HFFc6 (cell line): Measurements from ENCODE around the gene UBE2D2. TPM values are rescaled to one million over a fixed set of nuclear protein-coding genes. Genes with fewer than 3 reads are reported as not detected.

ENCODE experiments used
- DNase-seq: peaks from one replicate; pipeline ENCODE4 v3.0.0-alpha.2; 2018
- H3K27ac Mint-ChIP-seq: 2 replicates; pipeline ENCODE4 v1.8.0; 2020; ENCODE audit warnings: mild to moderate bottlenecking, mixed read lengths
- H3K27me3 Mint-ChIP-seq: 2 replicates; pipeline ENCODE4 v1.8.0; 2021; ENCODE audit warnings: mild to moderate bottlenecking, moderate library complexity, mixed read lengths; ENCODE audit not compliant: insufficient read depth
- H3K36me3 Mint-ChIP-seq: 2 replicates; pipeline ENCODE4 v1.8.0; 2021; ENCODE audit warnings: low read depth, mixed read lengths
- H3K4me1 Mint-ChIP-seq: 2 replicates; pipeline ENCODE4 v1.8.0; 2020; ENCODE audit warnings: low read depth, mixed read lengths
- H3K4me3 Mint-ChIP-seq: 2 replicates; pipeline ENCODE4 v1.8.0; 2020; ENCODE audit warnings: mild to moderate bottlenecking, moderate library complexity, mixed read lengths
- H3K9me3 Mint-ChIP-seq: 2 replicates; pipeline ENCODE4 v1.8.0; 2020; ENCODE audit warnings: mild to moderate bottlenecking, mixed read lengths
- total RNA-seq, 6 experiments: library from RNA; stranded (reverse); fragmentation: NEBNext Ultra II Directional; extraction: Animal tissue kit (Norgen Biotek cat#: 25700); gene quantifications; 2 replicates in 1 of 6; 3 replicates in 5 of 6; pipeline ENCODE4 v1.2.3, GENCODE V29; 2021
- TF ChIP-seq, protein P1 (sequence below): fragments of 200-600 bp; sonication (generic); IDR thresholded peaks from 2 replicates; pipeline ENCODE4 v1.5.0; 2021; ENCODE audit warnings: antibody characterized with exemption, mild to moderate bottlenecking

The UBE2D2 gene
- total RNA-seq, 6 experiments from 2014 or later, result 113 to 144 (median 123) TPM

- H3K4me3 Mint-ChIP-seq, result peak overlapping the region; percentile 39; the same call in 1 of the 2 replicates
Observed at GRCh38 chr5:139669662-139670368, 108.7 kb downstream of the UBE2D2 start.

DNA sequence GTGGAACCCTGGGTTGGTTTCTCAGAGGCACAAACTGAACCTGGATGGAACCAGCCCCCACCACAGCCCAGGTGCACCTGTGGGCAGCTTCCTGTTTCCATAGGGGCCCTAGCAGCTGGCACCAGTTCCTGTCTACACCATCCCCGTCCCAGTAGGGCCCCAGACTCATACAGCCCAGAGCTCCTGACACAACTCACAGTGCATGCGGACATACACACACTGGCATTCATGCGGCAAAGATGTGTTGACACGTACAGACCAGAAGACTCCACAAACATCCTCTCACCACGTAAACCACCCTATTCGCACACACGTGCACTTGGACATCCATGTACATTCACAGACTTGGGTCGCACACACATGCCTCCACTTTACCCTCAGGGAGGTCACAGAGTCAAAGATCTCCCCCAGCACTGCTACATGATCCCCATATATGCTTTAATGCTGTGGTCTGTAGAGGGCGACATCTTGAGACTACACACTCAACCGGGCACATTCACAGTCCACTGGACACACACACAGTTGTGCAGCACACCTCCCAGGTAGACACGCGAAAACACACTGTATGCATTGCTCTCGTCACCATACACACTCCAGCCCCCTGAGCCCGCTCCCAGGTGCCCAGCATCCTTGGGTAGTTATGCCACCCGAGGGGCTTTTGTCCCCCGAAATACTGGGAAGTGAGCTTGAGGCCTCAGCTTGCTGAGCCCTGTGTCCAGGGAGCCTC, 109.4 kb downstream of the UBE2D2 start:
- peak overlapping the region; percentile 45 for H3K27ac Mint-ChIP-seq
- DNase-seq, result no peak
- peaks cover 8% of the 10 kb centered on the region for H3K27me3 Mint-ChIP-seq
- peaks cover 5% of the 10 kb centered on the region; the same call in 1 of the 2 replicates for H3K36me3 Mint-ChIP-seq
- no peaks in the 10 kb centered on the region for H3K9me3 Mint-ChIP-seq
- no peak overlapping the region for H3K4me3 Mint-ChIP-seq
- peaks cover 51% of the 10 kb centered on the region for H3K4me1 Mint-ChIP-seq
- TF ChIP-seq, protein P1, sequence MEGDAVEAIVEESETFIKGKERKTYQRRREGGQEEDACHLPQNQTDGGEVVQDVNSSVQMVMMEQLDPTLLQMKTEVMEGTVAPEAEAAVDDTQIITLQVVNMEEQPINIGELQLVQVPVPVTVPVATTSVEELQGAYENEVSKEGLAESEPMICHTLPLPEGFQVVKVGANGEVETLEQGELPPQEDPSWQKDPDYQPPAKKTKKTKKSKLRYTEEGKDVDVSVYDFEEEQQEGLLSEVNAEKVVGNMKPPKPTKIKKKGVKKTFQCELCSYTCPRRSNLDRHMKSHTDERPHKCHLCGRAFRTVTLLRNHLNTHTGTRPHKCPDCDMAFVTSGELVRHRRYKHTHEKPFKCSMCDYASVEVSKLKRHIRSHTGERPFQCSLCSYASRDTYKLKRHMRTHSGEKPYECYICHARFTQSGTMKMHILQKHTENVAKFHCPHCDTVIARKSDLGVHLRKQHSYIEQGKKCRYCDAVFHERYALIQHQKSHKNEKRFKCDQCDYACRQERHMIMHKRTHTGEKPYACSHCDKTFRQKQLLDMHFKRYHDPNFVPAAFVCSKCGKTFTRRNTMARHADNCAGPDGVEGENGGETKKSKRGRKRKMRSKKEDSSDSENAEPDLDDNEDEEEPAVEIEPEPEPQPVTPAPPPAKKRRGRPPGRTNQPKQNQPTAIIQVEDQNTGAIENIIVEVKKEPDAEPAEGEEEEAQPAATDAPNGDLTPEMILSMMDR, result peak; percentile 54

More at GRCh38 chr5:139669662-139670368, 108.7 kb downstream of the UBE2D2 start:
- peaks cover 8% of the 10 kb centered on the region for H3K27me3 Mint-ChIP-seq
- peaks cover 5% of the 10 kb centered on the region; the same call in 1 of the 2 replicates for H3K36me3 Mint-ChIP-seq
- DNase-seq, result no peak
- TF ChIP-seq, protein P1, result no peak
- peak overlapping the region; percentile 93 for H3K27ac Mint-ChIP-seq
- no peaks in the 10 kb centered on the region for H3K9me3 Mint-ChIP-seq
- H3K4me1 Mint-ChIP-seq, result peaks cover 46% of the 10 kb centered on the region

- DNase-seq, result no peak
- no peak overlapping the region; the same call in 1 of the 2 replicates for H3K27ac Mint-ChIP-seq
- peaks cover 8% of the 10 kb centered on the region for H3K27me3 Mint-ChIP-seq
- TF ChIP-seq, protein P1, result no peak
- no peaks in the 10 kb centered on the region for H3K9me3 Mint-ChIP-seq
- peaks cover 49% of the 10 kb centered on the region for H3K4me1 Mint-ChIP-seq
- H3K4me3 Mint-ChIP-seq, result no peak overlapping the region
- peaks cover 5% of the 10 kb centered on the region; the same call in 1 of the 2 replicates for H3K36me3 Mint-ChIP-seq
Observed at GRCh38 chr5:139671096-139671841, 110.1 kb downstream of the UBE2D2 start.

DNA sequence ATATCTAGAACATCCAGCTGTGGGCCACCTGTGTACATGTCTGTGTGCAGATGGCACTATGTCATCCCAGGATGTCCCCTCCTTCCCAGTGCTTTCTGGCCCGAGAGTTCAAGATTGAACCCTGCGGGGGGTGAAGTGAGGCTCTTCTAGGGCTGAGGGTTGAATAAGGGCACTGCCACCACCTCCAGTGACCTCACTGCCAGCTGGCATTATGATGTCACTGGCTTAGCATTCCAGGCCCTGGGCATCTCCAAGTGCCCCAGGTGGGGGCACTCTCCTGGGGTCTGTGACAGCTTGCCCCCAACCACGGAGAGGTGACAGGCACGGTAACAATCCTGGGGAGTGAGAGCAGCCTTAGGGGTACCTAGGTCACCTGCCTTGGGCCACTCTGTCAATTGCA, 114.1 kb downstream of the UBE2D2 start:
- Mint-ChIP-seq H3K27ac (no peak overlapping the region), H3K36me3 (peaks cover 5% of the 10 kb centered on the region; the same call in 1 of the 2 replicates), H3K4me3 (no peak overlapping the region), H3K27me3 (peaks cover 7% of the 10 kb centered on the region), H3K4me1 (peaks cover 32% of the 10 kb centered on the region), H3K9me3 (no peaks in the 10 kb centered on the region)
- DNase-seq, result no peak
- TF ChIP-seq, protein P1, result no peak

- Mint-ChIP-seq H3K4me3 (no peak overlapping the region), H3K27ac (no peak overlapping the region), H3K4me1 (peaks cover 26% of the 10 kb centered on the region), H3K27me3 (peaks cover 7% of the 10 kb centered on the region), H3K9me3 (no peaks in the 10 kb centered on the region), H3K36me3 (no peaks in the 10 kb centered on the region)
- no peak for DNase-seq
- TF ChIP-seq, protein P1, result no peak
Observed at GRCh38 chr5:139675825-139676224, 114.7 kb downstream of the UBE2D2 start.
